Measurements from ENCODE around the gene GALNT18.

GALNT18 gene

DNA sequence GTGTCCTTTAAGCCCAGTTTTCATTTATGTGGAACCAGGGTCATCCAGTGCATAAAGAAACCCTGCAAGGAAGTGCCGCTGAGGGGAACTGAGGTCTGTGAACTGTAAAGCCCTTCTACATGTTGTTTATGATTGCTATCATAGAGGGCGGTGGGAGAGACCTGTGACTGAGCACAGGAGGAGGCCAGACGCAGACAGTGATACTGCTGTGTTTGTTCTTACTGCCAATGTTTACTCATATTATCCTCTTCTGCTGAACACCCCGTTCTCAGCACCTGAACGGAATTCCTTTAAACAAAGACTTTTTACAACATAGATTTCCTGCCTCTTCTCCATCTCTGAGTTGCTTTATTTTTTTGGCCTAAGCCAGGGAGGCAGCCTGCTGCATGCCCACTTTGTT lies 967 bp upstream of the GALNT18 start:
- DNase-seq: no peak

- no peak for DNase-seq
Observed at GRCh38 chr11:11622340-11622706, 518 bp upstream of the GALNT18 start.

GRCh38 chr11:11620921-11621572 lies 758 bp downstream of the GALNT18 start:
- peak; percentile 42 for DNase-seq

DNA sequence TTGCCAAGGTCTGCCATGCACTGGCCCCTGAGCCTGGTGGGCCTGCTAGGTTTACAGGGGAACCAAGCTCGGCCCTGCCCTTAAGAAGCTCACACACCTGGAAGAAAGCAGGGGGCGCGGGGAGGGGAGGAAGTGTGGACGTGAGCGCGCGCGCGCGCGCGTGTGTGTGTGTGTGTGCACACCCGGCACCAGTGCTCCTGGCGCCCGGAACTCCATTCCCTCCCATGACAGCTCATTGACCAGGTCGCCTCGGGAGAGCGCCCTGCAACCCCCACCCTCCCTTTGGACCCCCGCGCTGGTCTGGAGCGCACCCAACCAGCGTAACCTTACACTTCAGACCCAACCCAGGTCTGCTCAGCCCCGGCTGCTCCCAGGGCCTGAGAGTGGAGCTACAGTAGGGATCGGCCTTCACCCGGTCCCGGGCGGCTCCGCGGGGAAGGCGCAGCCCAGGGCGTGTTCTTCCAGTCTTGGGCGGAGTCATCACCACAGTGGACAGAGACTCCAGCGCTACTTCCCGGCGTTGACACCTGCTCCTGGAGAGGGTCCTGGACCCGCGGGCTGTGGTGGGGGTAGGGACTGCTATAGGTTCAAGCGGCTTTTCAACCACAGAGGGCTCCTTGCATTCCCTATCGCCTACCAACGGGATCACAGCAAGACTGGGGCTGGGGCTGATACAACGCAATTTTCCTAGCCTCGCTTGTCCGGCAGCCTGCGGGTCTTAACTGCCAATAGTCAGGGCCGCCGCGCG lies 1.5 kb downstream of the GALNT18 start:
- DNase-seq: no peak

DNA sequence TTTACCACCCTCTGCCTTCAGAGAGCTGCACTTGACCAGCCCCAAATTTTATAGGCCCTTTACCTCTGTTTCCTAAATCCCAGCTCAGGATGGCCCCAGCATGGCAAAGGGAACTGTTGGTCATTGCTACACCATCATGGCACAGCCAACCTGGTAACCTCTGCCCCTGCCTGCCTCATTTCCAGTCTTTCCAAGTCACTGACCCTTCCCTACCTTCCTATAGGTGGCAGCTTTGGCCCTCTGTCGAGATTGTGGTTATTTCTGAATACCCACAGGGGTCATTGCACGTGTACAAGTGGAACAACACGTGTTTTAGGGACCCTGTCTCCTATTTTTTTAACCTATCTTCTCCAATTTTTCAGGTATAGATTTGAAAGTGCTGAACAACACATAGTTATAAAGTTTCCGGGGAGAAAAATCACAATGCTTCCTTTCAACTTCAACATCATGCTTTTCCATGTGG lies 2.8 kb downstream of the GALNT18 start:
- DNase-seq: no peak

- DNase-seq: no peak
Observed at GRCh38 chr11:11615086-11615485, 6.7 kb downstream of the GALNT18 start.

- no peak for DNase-seq
Observed at GRCh38 chr11:11612439-11612838, 9.4 kb downstream of the GALNT18 start.

DNA sequence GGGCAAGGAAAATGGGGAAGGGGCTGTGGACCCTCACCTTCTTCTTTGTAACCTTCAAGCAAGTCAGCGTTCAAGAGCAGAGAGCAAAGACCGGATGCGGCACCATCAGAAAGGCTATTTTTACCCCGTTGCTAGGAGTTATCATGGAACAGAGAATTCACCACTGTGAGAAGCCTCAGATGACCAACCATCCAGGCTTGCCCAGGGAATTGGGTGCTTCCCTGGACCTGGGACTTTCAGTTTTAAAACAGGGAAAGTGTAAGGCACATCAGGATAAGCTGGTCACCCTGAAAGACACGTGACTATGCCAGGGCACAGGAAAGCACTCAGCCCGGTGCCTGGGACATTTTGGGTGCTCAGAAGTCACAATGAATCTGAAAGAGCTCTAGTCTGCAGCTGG lies 10.4 kb downstream of the GALNT18 start:
- no peak for DNase-seq

DNA sequence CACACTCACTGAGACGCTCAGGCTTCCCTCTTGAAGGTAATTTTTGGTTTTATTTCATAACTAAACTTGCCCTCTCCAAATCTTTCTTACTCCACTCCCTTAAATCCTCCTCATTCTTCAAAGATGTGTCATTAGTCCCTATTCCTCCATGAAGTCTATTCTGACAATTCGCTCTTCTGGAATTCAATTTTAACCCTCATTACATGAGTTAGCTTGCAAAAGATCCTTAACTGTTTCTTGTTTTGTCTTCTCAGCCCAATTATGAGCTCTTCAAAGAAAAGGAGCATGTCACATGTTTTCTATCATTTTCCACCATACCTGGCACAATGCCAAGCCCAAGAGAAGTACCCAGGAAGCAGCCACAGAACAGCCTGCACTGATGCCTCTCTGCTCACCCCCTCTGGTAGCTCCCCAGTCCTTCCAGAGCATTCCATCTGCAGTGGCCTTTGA lies 13.0 kb downstream of the GALNT18 start:
- DNase-seq: no peak

- DNase-seq: no peak
Observed at GRCh38 chr11:11607772-11608171, 14.0 kb downstream of the GALNT18 start.

GRCh38 chr11:11605821-11606450 lies 15.9 kb downstream of the GALNT18 start:
- no peak for DNase-seq

DNA sequence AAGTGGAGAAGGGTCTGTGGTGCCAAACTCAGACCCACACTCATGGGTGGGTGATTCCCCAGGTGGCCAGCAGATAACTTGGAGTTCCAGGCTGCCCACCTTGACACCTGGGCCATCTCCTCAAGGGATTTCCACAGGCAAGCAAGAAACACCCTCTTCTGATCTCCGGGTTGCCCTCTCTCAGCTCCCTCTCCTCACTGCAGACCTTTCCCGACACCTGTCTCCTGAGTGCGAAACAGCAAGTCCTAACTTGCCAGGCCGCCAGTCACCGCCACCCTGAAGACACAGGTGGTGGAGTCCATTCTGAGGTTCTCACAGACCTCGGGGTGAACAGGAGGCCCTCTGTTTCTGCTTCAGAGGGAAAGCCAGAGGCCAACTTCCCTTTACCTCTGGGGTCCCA lies 16.6 kb downstream of the GALNT18 start:
- DNase-seq: no peak

- DNase-seq: no peak
Observed at GRCh38 chr11:11604370-11604990, 17.3 kb downstream of the GALNT18 start.

- DNase-seq: no peak
Observed at GRCh38 chr11:11602011-11602410, 19.8 kb downstream of the GALNT18 start.

GRCh38 chr11:11600288-11600687 lies 21.5 kb downstream of the GALNT18 start:
- DNase-seq: no peak

GRCh38 chr11:11598243-11598642 lies 23.6 kb downstream of the GALNT18 start:
- no peak for DNase-seq

- no peak for DNase-seq
Observed at GRCh38 chr11:11594162-11594561, 27.6 kb downstream of the GALNT18 start.

DNA sequence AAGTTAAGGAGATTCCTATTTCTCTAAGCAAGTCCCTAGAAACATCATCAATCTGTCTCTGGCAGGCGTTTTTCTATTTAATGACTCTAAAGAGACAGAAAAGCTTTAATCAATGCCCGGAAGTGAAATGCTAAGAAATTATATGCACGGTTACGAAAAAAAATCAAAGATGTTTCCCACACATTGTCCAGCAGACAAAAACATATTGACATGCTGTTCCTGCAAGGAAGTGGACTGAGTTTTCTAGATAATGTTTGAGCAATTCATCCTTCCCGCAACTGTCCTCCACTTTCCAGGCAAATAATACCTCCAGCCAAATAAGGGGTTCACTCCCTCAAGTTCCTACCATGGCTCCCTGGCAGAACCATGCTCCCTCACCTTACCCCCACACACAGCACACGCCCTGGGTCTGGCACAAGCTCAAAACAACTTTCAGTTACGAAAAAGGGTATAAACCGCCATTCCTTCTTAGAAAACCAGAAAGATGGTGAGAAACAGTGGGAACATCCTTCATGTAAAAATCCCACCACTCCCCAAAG lies 29.6 kb downstream of the GALNT18 start:
- DNase-seq: no peak

- DNase-seq: no peak
Observed at GRCh38 chr11:11589437-11589836, 32.4 kb downstream of the GALNT18 start.

GRCh38 chr11:11588891-11589290 lies 32.9 kb downstream of the GALNT18 start:
- DNase-seq: no peak

- DNase-seq: no peak
Observed at GRCh38 chr11:11588243-11588642, 33.6 kb downstream of the GALNT18 start.

GRCh38 chr11:11587122-11587521 lies 34.7 kb downstream of the GALNT18 start:
- DNase-seq: no peak

DNA sequence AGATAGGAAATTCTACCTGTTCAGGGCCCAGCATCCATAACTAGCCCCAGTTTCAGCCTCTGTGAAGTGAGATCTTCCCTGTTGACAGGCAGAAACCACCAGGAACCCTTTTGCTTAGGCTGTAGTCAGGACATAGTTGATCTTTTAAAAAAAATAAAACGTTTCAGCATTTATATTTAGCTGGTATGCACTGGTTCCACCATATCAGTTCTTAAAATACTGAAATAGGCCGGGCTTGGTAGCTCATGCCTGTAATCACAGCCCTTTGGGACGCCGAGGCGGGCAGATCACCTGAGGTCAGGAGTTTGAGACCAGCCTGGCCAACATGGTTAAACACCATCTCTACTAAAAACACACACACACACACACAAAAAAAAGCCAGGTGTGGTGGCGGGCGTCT lies 35.3 kb downstream of the GALNT18 start:
- no peak for DNase-seq

Data from stimulated activated CD8-positive, alpha-beta memory T cell treated with anti-CD3 and anti-CD28 coated beads, Interleukin-4, amount 100 ng/mL, for 48 hours (primary cell).